Breast epithelium (tissue), 3 donors: ENCODE results near the gene PMEPA1.

Experiments used
- CTCF ChIP-seq, 3 donors: fragments of 450-650 bp; IDR thresholded peaks; one replicate each; pipeline ENCODE4 v1.5.1; 2016 to 2017; ENCODE audit warnings: antibody characterized with exemption in 3 of 3, mild to moderate bottlenecking in 3 of 3, moderate library complexity in 3 of 3
- POLR2A ChIP-seq: fragments of 450-650 bp; IDR thresholded peaks from one replicate; pipeline ENCODE4 v1.6.1; 2016; ENCODE audit warnings: antibody characterized with exemption, mild to moderate bottlenecking, moderate library complexity
- POLR2AphosphoS5 ChIP-seq, 3 donors: sonication (generic); formaldehyde crosslinking; IDR thresholded peaks; one replicate each; pipeline ENCODE4 v1.6.1; 2017; ENCODE audit warnings: antibody characterized with exemption in 3 of 3

GRCh38 chr20:57609086-57609841 is 100.6 kb downstream of the PMEPA1 start:
- TF ChIP-seq CTCF (IDR thresholded peaks at IDR 0.05) (no peak), POLR2A (no peak), POLR2AphosphoS5 (IDR thresholded peaks at IDR 0.05) (no peak)
